HG02884 (cell line): ENCODE measurements around the gene ASB4.
"Not testable (repeated sequence)": the region's sequence is repeated elsewhere in the genome, so short reads cannot be mapped to it uniquely, and the experiment has no call there.

ENCODE experiments used
- ATAC-seq: cut with Tn5 transposase; IDR thresholded peaks from one replicate; pipeline ENCODE4 v1.9.1; 2021; ENCODE audit warnings: mild to moderate bottlenecking, moderate library complexity; ENCODE audit not compliant: unreplicated experiment

The ASB4 gene

GRCh38 chr7:95550546-95550945, 64.8 kb downstream of the ASB4 start:
- no peak for ATAC-seq

- not testable (repeated sequence) for ATAC-seq
Observed at GRCh38 chr7:95552010-95552926, 66.5 kb downstream of the ASB4 start.

GRCh38 chr7:95553939-95554338, 68.2 kb downstream of the ASB4 start:
- ATAC-seq = no peak

- no peak for ATAC-seq
Observed at GRCh38 chr7:95556777-95557176, 71.0 kb downstream of the ASB4 start.

- ATAC-seq = no peak
Observed at GRCh38 chr7:95558864-95559263, 73.1 kb downstream of the ASB4 start.

- no peak for ATAC-seq
Observed at GRCh38 chr7:95560674-95561073, 74.9 kb downstream of the ASB4 start.

- ATAC-seq = no peak
Observed at GRCh38 chr7:95569720-95570119, 84.0 kb downstream of the ASB4 start.

GRCh38 chr7:95577137-95577536, 91.4 kb downstream of the ASB4 start:
- no peak for ATAC-seq

GRCh38 chr7:95578299-95578855, 92.6 kb downstream of the ASB4 start:
- ATAC-seq = no peak

- ATAC-seq = no peak
Observed at GRCh38 chr7:95579318-95579717, 93.6 kb downstream of the ASB4 start.

GRCh38 chr7:95581467-95581866, 95.7 kb downstream of the ASB4 start:
- no peak for ATAC-seq

GRCh38 chr7:95582578-95583293, 97.0 kb downstream of the ASB4 start:
- no peak for ATAC-seq

GRCh38 chr7:95583834-95584621, 98.3 kb downstream of the ASB4 start:
- ATAC-seq = no peak

GRCh38 chr7:95584769-95585425, 99.2 kb downstream of the ASB4 start:
- ATAC-seq = no peak

- ATAC-seq = no peak
Observed at GRCh38 chr7:95585426-95585789, 99.7 kb downstream of the ASB4 start.

GRCh38 chr7:95586951-95587301, 101.2 kb downstream of the ASB4 start:
- no peak for ATAC-seq

GRCh38 chr7:95589031-95589430, 103.3 kb downstream of the ASB4 start:
- no peak for ATAC-seq

- ATAC-seq = no peak
Observed at GRCh38 chr7:95589766-95590165, 104.0 kb downstream of the ASB4 start.
